ENCODE results near the gene OSBPL8.
"Not testable (repeated sequence)": the region's sequence is repeated elsewhere in the genome, so short reads cannot be mapped to it uniquely, and the experiment has no call there.

OSBPL8 gene

DNA sequence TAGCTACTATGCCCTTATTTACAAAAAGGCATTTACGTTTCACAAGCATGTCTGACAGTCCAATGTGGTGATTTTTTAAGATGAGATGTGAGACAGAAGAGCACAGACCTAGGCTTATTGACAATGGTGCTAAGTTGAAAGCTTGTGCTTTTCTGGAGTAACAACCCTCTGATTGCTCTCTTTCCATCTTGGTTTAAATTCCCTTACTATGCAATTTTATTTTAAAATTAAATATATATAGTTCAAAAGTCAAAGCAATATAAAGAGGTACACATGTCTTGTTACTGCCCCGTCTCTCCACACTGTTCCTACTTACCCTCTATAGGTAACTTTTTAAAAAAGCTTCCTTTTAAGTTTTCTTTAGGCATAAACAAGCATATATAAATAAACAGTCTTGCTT is 172.0 kb downstream of the OSBPL8 start:
- no peak overlapping the region for H3K9ac ChIP-seq (ENCODE audit: low read length)
- H3K4me1 ChIP-seq (ENCODE audit: control insufficient read depth, insufficient read depth, low read length) = no peaks in the 10 kb centered on the region
- H3K27me3 ChIP-seq (ENCODE audit: control insufficient read depth, insufficient read depth, low read length) = no peaks in the 10 kb centered on the region
- H3K27ac ChIP-seq (ENCODE audit: low read depth, low read length) = no peak overlapping the region
- H3K36me3 ChIP-seq (ENCODE audit: control insufficient read depth, insufficient read depth, low read length) = no peaks in the 10 kb centered on the region
- no peak overlapping the region for H3K4me3 ChIP-seq (ENCODE audit: low read length)

DNA sequence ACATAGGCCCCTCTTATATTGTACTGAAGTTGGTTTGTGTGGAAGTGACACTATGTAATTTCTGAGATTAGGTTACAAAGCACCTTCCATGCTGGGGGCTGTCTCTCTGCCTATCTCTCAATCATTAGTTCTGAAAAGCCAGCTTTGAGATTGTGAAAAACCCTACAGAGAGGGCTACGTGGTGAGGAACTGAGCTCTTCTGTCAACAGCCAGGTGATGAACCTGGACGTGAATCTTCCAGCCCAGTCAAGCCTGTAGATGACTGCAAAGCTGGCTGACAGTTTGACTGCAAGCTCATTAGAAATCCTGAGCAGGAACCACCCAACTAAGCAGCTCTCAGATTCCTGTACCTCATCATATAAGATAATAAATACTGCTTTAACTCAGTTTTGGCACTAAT is 175.0 kb downstream of the OSBPL8 start:
- H3K4me3 ChIP-seq (ENCODE audit: low read length) = no peak overlapping the region
- H3K4me1 ChIP-seq (ENCODE audit: control insufficient read depth, insufficient read depth, low read length) = no peaks in the 10 kb centered on the region
- H3K27me3 ChIP-seq (ENCODE audit: control insufficient read depth, insufficient read depth, low read length) = no peaks in the 10 kb centered on the region
- no peak overlapping the region for H3K27ac ChIP-seq (ENCODE audit: low read depth, low read length)
- H3K36me3 ChIP-seq (ENCODE audit: control insufficient read depth, insufficient read depth, low read length) = no peaks in the 10 kb centered on the region
- H3K9ac ChIP-seq (ENCODE audit: low read length) = no peak overlapping the region

DNA sequence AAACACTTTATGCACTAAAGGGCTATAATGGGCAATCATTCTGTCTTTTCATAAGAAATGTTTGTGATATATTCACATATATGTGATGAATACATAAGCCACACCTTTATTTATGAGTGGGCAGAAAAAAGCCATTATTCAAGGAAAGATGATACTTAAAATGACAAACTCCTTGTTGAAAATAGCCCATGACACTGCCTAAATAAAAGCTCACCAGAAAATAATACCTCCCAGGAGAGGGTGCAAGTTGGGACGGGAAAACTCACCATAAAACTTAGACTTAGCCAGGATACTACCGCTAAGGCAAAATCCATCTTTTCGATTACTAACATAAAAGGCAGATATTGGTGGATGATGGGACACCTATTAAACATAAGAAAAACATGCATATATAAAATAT is 175.6 kb downstream of the OSBPL8 start:
- no peaks in the 10 kb centered on the region for H3K27me3 ChIP-seq (ENCODE audit: control insufficient read depth, insufficient read depth, low read length)
- no peak overlapping the region for H3K27ac ChIP-seq (ENCODE audit: low read depth, low read length)
- H3K36me3 ChIP-seq (ENCODE audit: control insufficient read depth, insufficient read depth, low read length) = no peaks in the 10 kb centered on the region
- H3K9ac ChIP-seq (ENCODE audit: low read length) = no peak overlapping the region
- no peaks in the 10 kb centered on the region for H3K4me1 ChIP-seq (ENCODE audit: control insufficient read depth, insufficient read depth, low read length)
- no peak overlapping the region for H3K4me3 ChIP-seq (ENCODE audit: low read length)

GRCh38 chr12:76379261-76379660 is 180.3 kb downstream of the OSBPL8 start:
- Histone ChIP-seq H3K4me3 (ENCODE audit: low read length) (no peak overlapping the region), H3K36me3 (ENCODE audit: control insufficient read depth, insufficient read depth, low read length) (peaks cover 3% of the 10 kb centered on the region), H3K27me3 (ENCODE audit: control insufficient read depth, insufficient read depth, low read length) (no peaks in the 10 kb centered on the region), H3K27ac (ENCODE audit: low read depth, low read length) (no peak overlapping the region), H3K9ac (ENCODE audit: low read length) (no peak overlapping the region), H3K4me1 (ENCODE audit: control insufficient read depth, insufficient read depth, low read length) (no peaks in the 10 kb centered on the region)

DNA sequence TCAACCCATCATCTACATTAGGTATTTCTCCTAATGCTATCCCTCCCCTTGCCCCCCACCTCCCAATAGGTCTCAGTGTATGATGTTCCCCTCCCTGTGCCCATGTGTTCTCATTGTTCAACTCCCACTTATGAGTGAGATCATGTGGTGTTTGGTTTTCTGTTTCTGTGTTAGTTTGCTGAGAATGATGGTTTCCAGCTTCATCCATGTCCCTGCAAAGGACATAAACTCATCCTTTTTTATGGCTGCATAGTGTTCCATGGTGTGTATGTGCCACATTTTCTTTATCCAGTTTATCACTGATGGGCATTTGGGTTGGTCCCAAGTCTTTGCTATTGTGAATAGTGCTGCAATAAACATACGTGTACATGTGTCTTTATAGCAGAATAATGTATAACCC is 182.7 kb downstream of the OSBPL8 start:
- H3K36me3 ChIP-seq (ENCODE audit: control insufficient read depth, insufficient read depth, low read length); H3K4me1 ChIP-seq (ENCODE audit: control insufficient read depth, insufficient read depth, low read length); H3K27me3 ChIP-seq (ENCODE audit: control insufficient read depth, insufficient read depth, low read length); H3K9ac ChIP-seq (ENCODE audit: low read length); H3K4me3 ChIP-seq (ENCODE audit: low read length); H3K27ac ChIP-seq (ENCODE audit: low read depth, low read length): not testable (repeated sequence)

DNA sequence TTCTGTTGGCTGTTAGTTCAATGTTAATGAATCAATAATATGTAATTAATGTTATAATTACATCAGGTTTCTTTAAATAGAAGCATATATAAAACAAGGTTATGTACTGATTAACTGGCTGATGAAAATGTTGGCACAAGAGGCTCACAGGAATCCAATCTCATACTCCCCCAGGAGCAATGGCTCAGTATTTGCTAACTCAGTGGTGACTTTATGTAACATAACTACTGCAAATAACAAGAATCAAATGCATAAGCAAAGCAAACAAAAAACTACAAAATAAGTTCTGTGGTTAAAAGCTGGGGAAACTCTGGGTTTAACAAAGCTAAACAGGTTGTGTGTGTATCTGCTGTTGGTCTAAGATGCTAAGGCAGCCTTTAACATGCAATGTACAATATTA is 183.6 kb downstream of the OSBPL8 start:
- Histone ChIP-seq H3K27me3 (ENCODE audit: control insufficient read depth, insufficient read depth, low read length) (no peaks in the 10 kb centered on the region), H3K4me1 (ENCODE audit: control insufficient read depth, insufficient read depth, low read length) (no peaks in the 10 kb centered on the region), H3K4me3 (ENCODE audit: low read length) (no peak overlapping the region), H3K27ac (ENCODE audit: low read depth, low read length) (no peak overlapping the region), H3K36me3 (ENCODE audit: control insufficient read depth, insufficient read depth, low read length) (peaks cover 3% of the 10 kb centered on the region), H3K9ac (ENCODE audit: low read length) (no peak overlapping the region)

DNA sequence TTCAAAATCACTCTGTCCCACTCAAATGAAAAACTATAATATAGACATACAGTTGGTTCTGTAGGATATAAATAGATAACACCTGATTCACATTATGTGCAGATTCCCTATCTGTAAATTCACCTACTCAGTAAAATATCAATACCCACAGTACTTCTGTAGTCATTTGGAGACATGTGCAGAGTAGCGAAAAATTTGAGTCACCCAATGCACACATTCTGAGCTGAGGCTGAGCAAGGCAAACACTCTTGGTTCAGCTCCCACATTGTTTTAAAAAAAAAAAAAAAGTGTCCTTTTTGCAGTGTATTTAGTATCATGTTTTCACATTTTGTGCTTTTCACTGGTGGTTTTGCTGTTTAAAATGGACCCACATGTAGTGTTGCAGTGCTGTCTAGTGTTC is 184.1 kb downstream of the OSBPL8 start:
- Histone ChIP-seq H3K4me1 (ENCODE audit: control insufficient read depth, insufficient read depth, low read length) (no peaks in the 10 kb centered on the region), H3K4me3 (ENCODE audit: low read length) (no peak overlapping the region), H3K36me3 (ENCODE audit: control insufficient read depth, insufficient read depth, low read length) (peaks cover 3% of the 10 kb centered on the region), H3K27ac (ENCODE audit: low read depth, low read length) (no peak overlapping the region), H3K27me3 (ENCODE audit: control insufficient read depth, insufficient read depth, low read length) (no peaks in the 10 kb centered on the region), H3K9ac (ENCODE audit: low read length) (no peak overlapping the region)

GRCh38 chr12:76374386-76375020 is 185.1 kb downstream of the OSBPL8 start:
- Histone ChIP-seq H3K9ac (ENCODE audit: low read length) (no peak overlapping the region), H3K36me3 (ENCODE audit: control insufficient read depth, insufficient read depth, low read length) (peaks cover 3% of the 10 kb centered on the region)

DNA sequence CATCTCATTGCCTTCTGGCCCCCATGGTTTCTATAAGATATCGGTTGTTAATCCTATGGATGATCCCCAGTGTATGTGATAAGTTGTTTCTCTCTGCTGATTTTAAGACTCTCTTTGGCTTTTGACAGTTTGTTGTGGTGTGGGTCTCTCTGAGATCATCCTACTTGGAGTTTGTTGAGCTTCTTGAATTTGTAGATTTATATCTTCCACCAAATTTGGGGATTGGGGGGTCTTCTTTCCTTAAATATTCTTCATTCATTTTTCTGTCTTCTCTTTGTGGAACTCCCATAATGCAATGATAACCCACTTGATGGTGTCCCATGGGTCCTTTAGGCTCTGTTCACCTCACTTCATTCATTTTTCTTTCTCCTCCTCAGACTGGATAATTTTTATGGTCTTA is 191.3 kb downstream of the OSBPL8 start:
- no peak overlapping the region for H3K27ac ChIP-seq (ENCODE audit: low read depth, low read length)
- no peak overlapping the region for H3K9ac ChIP-seq (ENCODE audit: low read length)
- no peak overlapping the region for H3K4me3 ChIP-seq (ENCODE audit: low read length)
- no peaks in the 10 kb centered on the region for H3K27me3 ChIP-seq (ENCODE audit: control insufficient read depth, insufficient read depth, low read length)
- H3K4me1 ChIP-seq (ENCODE audit: control insufficient read depth, insufficient read depth, low read length) = no peaks in the 10 kb centered on the region
- peaks cover 6% of the 10 kb centered on the region for H3K36me3 ChIP-seq (ENCODE audit: control insufficient read depth, insufficient read depth, low read length)

More at GRCh38 chr12:76374386-76375020, 185.1 kb downstream of the OSBPL8 start:
- Histone ChIP-seq H3K4me1 (ENCODE audit: control insufficient read depth, insufficient read depth, low read length) (no peaks in the 10 kb centered on the region), H3K4me3 (ENCODE audit: low read length) (no peak overlapping the region), H3K27me3 (ENCODE audit: control insufficient read depth, insufficient read depth, low read length) (no peaks in the 10 kb centered on the region), H3K27ac (ENCODE audit: low read depth, low read length) (no peak overlapping the region)

DNA sequence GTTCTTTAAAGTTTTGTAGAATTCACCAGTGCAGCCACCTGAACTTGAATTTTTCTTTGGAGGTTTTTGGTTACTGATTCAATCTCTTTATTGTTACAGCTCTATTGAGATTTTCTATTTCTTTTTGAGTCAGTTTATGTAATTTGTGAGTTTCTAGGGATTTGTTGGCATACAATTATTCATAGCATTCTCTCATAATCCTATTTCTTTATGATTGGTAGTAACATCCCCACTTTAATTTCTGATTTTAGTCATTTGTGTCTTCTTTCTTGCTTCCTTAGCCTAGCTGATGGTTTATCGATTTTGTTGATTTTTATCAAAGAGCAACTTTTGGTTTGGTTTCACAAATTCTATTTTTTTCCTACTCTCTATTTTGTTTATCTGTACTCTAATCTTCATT is 193.4 kb downstream of the OSBPL8 start:
- Histone ChIP-seq H3K27me3 (ENCODE audit: control insufficient read depth, insufficient read depth, low read length) (no peaks in the 10 kb centered on the region), H3K36me3 (ENCODE audit: control insufficient read depth, insufficient read depth, low read length) (peaks cover 6% of the 10 kb centered on the region), H3K4me1 (ENCODE audit: control insufficient read depth, insufficient read depth, low read length) (no peaks in the 10 kb centered on the region), H3K4me3 (ENCODE audit: low read length) (no peak overlapping the region), H3K27ac (ENCODE audit: low read depth, low read length) (no peak overlapping the region), H3K9ac (ENCODE audit: low read length) (no peak overlapping the region)

- H3K36me3 ChIP-seq (ENCODE audit: control insufficient read depth, insufficient read depth, low read length); H3K4me1 ChIP-seq (ENCODE audit: control insufficient read depth, insufficient read depth, low read length); H3K4me3 ChIP-seq (ENCODE audit: low read length); H3K9ac ChIP-seq (ENCODE audit: low read length); H3K27ac ChIP-seq (ENCODE audit: low read depth, low read length); H3K27me3 ChIP-seq (ENCODE audit: control insufficient read depth, insufficient read depth, low read length): not testable (repeated sequence)
Observed at GRCh38 chr12:76364131-76364530, 195.4 kb downstream of the OSBPL8 start.

GRCh38 chr12:76360316-76360715 is 199.3 kb downstream of the OSBPL8 start:
- Histone ChIP-seq H3K27me3 (ENCODE audit: control insufficient read depth, insufficient read depth, low read length) (no peaks in the 10 kb centered on the region), H3K36me3 (ENCODE audit: control insufficient read depth, insufficient read depth, low read length) (no peaks in the 10 kb centered on the region), H3K27ac (ENCODE audit: low read depth, low read length) (no peak overlapping the region)

GRCh38 chr12:76356071-76356470 is 203.5 kb downstream of the OSBPL8 start:
- no peak overlapping the region for H3K9ac ChIP-seq (ENCODE audit: low read length)
- H3K27ac ChIP-seq (ENCODE audit: low read depth, low read length) = no peak overlapping the region
- no peaks in the 10 kb centered on the region for H3K36me3 ChIP-seq (ENCODE audit: control insufficient read depth, insufficient read depth, low read length)
- no peaks in the 10 kb centered on the region for H3K4me1 ChIP-seq (ENCODE audit: control insufficient read depth, insufficient read depth, low read length)
- no peak overlapping the region for H3K4me3 ChIP-seq (ENCODE audit: low read length)
- no peaks in the 10 kb centered on the region for H3K27me3 ChIP-seq (ENCODE audit: control insufficient read depth, insufficient read depth, low read length)

More at GRCh38 chr12:76360316-76360715, 199.3 kb downstream of the OSBPL8 start:
- Histone ChIP-seq H3K9ac (ENCODE audit: low read length) (no peak overlapping the region), H3K4me1 (ENCODE audit: control insufficient read depth, insufficient read depth, low read length) (no peaks in the 10 kb centered on the region), H3K4me3 (ENCODE audit: low read length) (no peak overlapping the region)
